Measurements from ENCODE around the gene PLA2G4B.

The PLA2G4B gene

DNA sequence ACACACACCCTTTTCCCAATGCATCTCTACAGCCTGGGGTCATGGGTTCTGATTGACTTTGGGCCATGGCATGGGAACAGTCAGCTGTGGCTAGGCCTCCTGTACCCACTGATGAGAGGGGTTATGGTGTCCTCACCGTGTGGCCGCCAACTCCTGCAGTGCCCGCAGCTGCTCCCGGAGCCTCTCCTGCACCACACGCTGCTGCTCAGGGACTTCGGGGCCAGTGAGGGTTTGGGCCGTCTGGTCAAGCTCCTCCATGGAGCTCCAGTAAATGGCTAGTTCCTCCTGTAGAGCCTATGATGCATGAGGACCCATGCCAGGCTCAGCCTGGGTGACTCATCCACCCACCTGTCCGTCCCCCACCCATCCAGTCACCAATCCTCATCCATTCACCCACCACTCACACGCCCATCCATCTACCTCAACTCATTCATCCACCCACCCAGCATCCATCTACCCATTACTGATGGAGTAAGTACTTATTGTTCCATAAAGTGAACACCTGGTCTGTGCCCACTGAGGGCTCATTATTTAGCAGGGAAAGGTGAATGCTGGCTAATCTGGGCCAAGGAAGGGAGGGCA is 33.6 kb downstream of the PLA2G4B start:
- in situ Hi-C loops (cut with MboI; ENCODE audit: low pct_unique_long_range_greater_than_20kb, low sequenced_read_pairs, unreplicated experiment): no loop called here
- TF ChIP-seq, protein P1, sequence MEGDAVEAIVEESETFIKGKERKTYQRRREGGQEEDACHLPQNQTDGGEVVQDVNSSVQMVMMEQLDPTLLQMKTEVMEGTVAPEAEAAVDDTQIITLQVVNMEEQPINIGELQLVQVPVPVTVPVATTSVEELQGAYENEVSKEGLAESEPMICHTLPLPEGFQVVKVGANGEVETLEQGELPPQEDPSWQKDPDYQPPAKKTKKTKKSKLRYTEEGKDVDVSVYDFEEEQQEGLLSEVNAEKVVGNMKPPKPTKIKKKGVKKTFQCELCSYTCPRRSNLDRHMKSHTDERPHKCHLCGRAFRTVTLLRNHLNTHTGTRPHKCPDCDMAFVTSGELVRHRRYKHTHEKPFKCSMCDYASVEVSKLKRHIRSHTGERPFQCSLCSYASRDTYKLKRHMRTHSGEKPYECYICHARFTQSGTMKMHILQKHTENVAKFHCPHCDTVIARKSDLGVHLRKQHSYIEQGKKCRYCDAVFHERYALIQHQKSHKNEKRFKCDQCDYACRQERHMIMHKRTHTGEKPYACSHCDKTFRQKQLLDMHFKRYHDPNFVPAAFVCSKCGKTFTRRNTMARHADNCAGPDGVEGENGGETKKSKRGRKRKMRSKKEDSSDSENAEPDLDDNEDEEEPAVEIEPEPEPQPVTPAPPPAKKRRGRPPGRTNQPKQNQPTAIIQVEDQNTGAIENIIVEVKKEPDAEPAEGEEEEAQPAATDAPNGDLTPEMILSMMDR (IDR thresholded peaks at IDR 0.05; ENCODE audit: extremely low read depth, insufficient read depth, missing control alignments): no peak
- no peak for DNase-seq (ENCODE audit: low spot score)

DNA sequence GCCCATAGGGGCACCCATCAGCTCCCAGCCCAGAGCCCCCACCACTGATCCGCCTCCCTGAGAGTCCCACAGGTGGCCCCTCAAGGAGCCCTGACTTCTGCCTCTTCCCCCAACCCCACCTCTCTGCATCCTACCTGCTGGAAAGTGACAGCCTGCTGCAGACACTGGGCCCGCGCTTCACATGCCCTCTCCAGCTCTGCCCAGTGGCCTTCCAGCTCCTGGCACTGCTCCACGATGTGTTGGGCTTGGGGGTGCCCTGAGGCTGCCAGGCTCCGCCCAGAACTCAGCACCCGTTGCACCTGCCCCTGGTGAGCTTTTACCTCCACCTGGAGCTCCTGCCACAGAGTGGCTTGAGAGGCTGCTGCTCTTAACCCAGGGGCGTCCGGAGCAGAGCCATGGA is 35.1 kb downstream of the PLA2G4B start:
- TF ChIP-seq, protein P1 (IDR thresholded peaks at IDR 0.05; ENCODE audit: extremely low read depth, insufficient read depth, missing control alignments): no peak
- in situ Hi-C loops (cut with MboI; ENCODE audit: low pct_unique_long_range_greater_than_20kb, low sequenced_read_pairs, unreplicated experiment): no loop called here
- no peak for DNase-seq (ENCODE audit: low spot score)

DNA sequence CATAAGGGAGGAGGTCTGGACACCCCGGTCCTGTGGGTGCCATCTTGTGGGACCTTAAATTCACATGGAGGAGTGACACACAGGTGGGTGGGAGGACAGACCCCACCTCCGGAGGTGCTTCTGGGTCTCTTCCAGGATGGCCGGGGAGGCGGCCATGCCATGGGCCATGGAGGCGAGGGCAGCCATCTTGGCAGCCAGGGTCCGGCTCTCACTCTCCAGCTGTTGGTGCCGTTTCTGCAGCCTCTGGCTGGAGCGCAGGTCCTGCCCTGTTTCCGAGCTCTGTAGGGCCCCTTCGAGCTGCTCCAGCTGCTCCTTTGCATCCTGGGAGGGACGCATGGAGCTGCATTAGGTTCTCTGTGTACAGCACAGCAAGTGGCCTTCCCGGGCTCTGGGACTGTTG is 36.1 kb downstream of the PLA2G4B start:
- TF ChIP-seq, protein P1 (IDR thresholded peaks at IDR 0.05; ENCODE audit: extremely low read depth, insufficient read depth, missing control alignments): no peak
- in situ Hi-C loops (cut with MboI; ENCODE audit: low pct_unique_long_range_greater_than_20kb, low sequenced_read_pairs, unreplicated experiment): no loop called here
- no peak for DNase-seq (ENCODE audit: low spot score)

DNA sequence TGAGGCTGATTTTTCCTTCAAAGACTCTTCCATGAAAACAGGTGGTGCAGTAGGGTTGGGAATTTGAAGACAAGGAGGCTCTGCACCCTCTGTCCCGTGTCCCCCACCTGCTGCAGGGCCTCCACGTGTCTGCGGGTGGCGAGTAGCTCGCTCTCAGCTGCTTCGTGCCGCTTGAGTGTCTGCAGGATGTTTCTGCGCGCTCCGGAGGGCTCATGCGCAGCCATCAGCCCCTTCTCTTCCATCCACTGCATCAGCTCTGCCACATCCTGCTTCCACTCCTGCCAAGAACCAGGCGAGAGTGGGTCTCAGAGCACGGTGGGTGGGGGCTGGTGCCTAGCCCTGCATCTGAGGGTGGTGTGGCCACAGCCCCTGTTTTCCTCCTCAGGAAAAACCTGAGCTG is 37.4 kb downstream of the PLA2G4B start:
- TF ChIP-seq, protein P1 (IDR thresholded peaks at IDR 0.05; ENCODE audit: extremely low read depth, insufficient read depth, missing control alignments): no peak
- DNase-seq (ENCODE audit: low spot score): no peak
- in situ Hi-C loops (cut with MboI; ENCODE audit: low pct_unique_long_range_greater_than_20kb, low sequenced_read_pairs, unreplicated experiment): no loop called here

DNA sequence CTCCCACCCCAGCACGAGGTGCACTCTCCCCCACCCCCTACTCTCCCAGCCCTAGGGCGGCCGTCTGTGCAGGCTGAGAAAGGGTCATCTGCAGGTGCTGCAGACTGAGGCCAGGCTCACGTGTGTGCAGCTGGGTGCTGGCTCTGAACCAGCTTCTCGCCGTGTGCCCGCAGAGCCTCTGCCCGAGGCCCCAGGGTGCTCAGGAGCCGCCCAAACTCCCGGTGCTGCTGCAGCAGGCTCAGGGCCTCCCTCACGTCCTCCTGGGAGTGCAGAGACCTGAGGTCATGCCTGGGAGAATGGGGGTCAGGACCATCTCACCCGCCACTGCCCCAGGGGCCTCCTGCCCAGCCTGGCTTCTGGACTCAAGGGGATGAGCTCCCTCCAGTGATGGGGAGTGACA is 38.0 kb downstream of the PLA2G4B start:
- in situ Hi-C loops (cut with MboI; ENCODE audit: low pct_unique_long_range_greater_than_20kb, low sequenced_read_pairs, unreplicated experiment): no loop called here
- TF ChIP-seq, protein P1 (IDR thresholded peaks at IDR 0.05; ENCODE audit: extremely low read depth, insufficient read depth, missing control alignments): no peak
- no peak for DNase-seq (ENCODE audit: low spot score)

DNA sequence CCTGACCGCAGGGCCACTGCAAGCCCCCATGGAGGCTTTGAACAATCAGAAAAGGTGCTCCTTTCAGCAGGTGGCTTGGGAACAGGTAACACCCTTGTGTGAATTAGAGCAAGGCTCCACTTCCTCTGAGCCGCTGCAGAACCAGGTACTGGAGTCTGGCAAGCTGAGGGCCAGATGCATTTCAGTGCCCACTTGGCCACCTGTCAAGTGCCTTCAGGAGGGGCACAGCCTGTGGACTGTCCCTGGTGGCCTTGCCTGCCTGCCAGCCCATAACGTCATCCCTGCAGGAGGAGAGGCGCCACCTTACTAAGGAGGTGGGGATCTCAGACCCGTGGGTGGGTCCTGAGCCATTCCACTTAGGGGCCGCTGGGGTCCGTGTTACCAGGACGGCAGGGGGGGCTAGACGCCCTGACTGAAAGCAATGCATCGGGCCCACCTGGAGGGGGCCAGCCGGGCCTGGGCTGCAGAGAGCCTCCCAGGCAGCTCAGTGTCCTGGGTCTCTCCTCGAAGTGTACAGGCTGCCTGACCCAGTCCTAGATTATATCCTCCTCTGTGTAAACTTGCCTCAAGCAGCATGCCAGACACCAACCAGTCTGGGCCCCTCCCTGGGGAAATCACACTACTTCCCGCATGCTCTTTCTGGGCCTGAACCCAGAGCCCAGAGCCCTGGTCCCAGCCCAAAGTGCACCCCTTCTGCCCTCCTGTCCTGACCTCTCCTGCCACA is 39.1 kb downstream of the PLA2G4B start:
- DNase-seq (ENCODE audit: low spot score): no peak
- TF ChIP-seq, protein P1 (IDR thresholded peaks at IDR 0.05; ENCODE audit: extremely low read depth, insufficient read depth, missing control alignments): no peak
- in situ Hi-C loops (cut with MboI; ENCODE audit: low pct_unique_long_range_greater_than_20kb, low sequenced_read_pairs, unreplicated experiment): no loop called here

Measured in GM13977 (cell line).